Transverse colon (tissue), 3 donors: ENCODE measurements around the gene ZDHHC14.

Experiments
- CTCF ChIP-seq, 5 experiments: fragments of 200-600 bp in 3 of 5; fragments of 450-650 bp in 2 of 5; sonication (generic) in 3 of 5; IDR thresholded peaks; 1 replicate in 2 of 5; 2 replicates in 3 of 5; pipeline ENCODE4 v1.5.1; 2016 to 2017; ENCODE audit warnings: antibody characterized with exemption in 5 of 5, inconsistent platforms in 3 of 5, mild to moderate bottlenecking in 2 of 5, moderate library complexity in 1 of 5
- EP300 ChIP-seq: sonication (generic); formaldehyde crosslinking; IDR thresholded peaks from one replicate; pipeline ENCODE4 v1.6.1; 2017; ENCODE audit warnings: antibody characterized with exemption, low read depth
- POLR2A ChIP-seq: fragments of 450-650 bp; IDR thresholded peaks from one replicate; pipeline ENCODE4 v1.6.1; 2016; ENCODE audit warnings: antibody characterized with exemption, mild to moderate bottlenecking, moderate library complexity

GRCh38 chr6:157549468-157549745 lies 168.4 kb downstream of the ZDHHC14 start:
- no peak for TF ChIP-seq EP300
- TF ChIP-seq CTCF (IDR thresholded peaks at IDR 0.05): no peak
- no peak for TF ChIP-seq POLR2A
